Measurements from ENCODE around the gene MACC1.
"Not testable (repeated sequence)": the region's sequence is repeated elsewhere in the genome, so short reads cannot be mapped to it uniquely, and the experiment has no call there.

Gene MACC1

DNA sequence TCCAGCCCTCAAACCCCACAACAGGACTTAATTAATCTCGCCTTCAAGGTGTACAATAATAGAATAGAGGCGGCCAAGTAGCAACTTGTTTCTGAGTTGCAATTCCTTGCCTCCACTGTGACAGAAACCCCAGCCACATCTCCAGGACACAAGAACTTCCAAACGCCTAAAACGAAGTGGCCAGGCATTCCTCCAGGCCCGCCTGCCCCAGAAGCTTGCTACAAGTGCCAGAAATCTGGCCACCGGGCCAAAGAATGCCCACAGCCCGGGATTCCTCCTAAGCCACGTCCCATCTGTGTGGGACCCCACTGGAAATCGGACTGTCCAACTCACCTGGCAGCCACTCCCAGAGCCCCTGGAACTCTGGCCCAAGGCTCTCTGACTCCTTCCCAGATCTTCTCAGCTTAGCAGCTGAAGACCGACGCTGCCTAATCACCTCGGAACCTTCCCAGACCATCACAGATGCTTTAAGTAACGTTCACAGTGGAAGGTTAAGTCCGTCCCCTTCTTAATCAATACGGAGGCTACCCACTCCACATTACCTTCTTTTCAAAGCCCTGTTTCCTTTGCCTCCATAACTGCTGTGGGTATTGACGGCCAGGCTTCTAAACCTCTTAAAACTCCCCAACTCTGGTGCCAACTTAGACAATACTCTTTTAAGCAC, 94.4 kb downstream of the MACC1 start:
- DNase-seq, result not testable (repeated sequence)

DNA sequence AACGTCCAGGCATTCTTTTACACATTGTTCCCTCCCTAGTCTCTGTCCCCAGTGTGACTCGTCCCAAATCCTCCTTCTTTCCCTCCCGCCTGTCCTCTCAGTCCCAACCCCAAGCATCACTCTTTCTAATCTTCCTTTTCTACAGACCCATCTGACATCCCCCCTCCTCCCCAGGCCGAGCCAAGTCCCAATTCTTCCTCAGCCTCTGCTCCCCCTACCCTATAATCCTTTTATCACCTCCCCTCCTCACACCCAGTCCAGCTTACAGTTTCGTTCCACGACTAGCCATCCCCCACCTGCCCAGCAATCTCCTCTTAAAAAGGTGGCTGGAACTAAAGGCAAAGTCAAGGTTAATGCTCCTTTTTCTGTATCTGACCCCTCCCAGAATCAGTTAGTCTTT, 95.1 kb downstream of the MACC1 start:
- no peak for DNase-seq

- DNase-seq, result no peak
These were observed 95.8 kb downstream of the MACC1 start for GRCh38 chr7:20121404-20121803.

GRCh38 chr7:20120611-20121168, 96.5 kb downstream of the MACC1 start:
- DNase-seq, result not testable (repeated sequence)

DNA sequence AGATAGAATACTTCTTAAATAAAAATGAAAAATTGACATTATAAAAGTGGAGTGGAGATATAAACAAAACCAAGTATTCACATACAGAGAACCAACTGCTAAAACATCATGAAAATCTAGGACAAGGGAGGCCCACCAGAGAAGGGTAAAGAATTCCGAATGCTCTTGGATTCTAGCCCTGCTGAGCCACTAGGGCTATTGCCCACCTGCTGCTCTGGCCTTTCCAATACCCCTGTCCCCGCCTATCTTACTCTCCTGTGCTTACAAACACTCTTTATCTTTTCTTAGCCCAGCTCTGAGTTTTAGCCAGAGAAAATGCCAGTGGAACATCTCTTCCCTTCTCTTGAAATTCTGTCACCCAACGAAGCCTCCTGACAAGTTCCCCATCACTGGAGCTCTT, 100.3 kb downstream of the MACC1 start:
- no peak for DNase-seq

GRCh38 chr7:20114468-20114867, 102.7 kb downstream of the MACC1 start:
- DNase-seq, result no peak

DNA sequence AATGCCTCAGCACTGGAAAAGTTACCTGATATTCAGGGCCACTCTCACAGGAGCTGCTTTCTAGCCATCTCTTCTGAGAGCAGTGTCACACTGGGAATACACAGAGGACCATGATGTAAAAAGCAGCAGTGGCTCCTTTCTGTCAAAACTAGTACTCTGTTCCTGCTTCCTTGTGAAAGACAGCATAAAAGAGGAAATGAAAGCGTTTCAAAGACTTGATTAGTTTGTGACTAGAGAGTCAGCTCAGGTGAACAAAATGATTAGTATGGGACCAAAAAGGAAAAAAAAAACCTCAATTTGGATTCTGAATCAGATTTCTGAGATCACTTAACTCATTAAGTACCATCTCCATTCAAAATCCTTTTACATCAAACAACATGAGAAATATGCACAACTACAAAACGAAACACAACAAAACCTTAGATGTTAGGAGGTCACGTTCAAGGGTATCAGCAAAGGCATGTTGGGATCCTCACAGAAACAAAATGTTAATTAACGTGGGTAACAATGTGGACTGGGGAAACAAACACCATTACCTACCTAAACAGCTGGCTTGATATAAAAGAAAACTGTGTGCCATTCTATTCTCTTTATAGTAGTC, 103.7 kb downstream of the MACC1 start:
- DNase-seq, result no peak

DNA sequence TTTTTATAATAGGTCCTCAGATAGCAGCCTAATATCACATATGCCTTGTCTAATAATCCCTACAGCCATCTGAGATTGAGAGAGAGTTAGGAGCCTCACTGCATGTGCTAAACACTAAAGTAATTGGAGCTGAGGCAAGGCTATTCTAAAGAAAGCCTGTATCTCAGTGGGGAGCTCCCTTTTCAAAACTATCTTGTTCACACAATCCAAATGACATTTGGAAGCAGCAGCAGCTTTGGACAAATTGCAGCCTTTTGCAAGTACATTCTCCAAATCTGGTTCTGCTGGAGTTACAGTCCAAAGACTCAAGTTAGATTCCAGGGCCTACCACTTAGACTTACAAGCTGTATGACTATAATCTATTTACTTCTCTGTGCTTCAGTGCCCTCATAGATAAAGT, 104.5 kb downstream of the MACC1 start:
- no peak for DNase-seq

GRCh38 chr7:20111821-20112542, 105.2 kb downstream of the MACC1 start:
- DNase-seq, result no peak

GRCh38 chr7:20107582-20107981, 109.6 kb downstream of the MACC1 start:
- no peak for DNase-seq

GRCh38 chr7:20104696-20105095, 112.5 kb downstream of the MACC1 start:
- DNase-seq, result no peak

DNA sequence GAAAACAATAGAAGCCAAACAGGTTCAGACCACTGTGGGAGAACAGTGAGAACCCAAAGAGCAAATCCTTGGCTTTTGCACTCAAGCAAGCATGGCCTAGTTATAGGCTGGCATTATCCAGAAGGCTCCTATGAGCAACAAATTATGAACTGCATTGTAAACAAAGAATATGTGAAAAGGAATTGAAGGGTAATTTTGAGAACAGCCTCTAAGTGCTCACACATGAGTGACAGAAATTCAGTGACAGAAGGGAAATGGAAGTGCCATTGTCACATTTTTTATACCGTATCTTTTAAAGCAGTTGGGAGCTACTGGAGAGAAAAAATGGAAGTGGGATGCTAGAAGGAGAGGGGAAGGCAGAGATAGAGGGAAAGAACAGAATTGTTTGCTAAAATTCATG, 114.2 kb downstream of the MACC1 start:
- no peak for DNase-seq

- no peak for DNase-seq
These were observed 121.3 kb downstream of the MACC1 start for GRCh38 chr7:20095862-20096261.

- no peak for DNase-seq
These were observed 121.7 kb downstream of the MACC1 start for GRCh38 chr7:20095436-20095835.

- DNase-seq, result no peak
These were observed 127.8 kb downstream of the MACC1 start for GRCh38 chr7:20089431-20089830.

DNA sequence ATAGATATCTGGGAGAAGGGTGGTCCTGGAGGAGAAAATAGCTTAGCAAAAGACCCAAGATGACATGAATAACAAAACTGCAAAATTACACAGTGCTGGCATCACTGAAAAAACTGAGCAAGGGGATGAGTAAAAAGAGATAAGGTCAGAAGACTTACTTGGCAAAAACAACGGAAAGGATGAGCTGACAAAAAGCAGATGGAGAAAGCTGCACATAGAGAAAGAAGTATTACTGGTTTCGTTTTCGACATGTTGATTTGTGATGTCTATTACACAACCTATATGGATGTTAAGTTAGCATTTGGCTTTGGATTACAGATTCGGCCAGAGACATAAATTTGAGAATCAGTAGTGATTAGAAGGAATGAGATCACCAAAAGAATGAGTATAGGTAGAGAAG, 132.1 kb downstream of the MACC1 start:
- no peak for DNase-seq
